GM06990 (cell line): ENCODE data around the gene INPP5A.

Experiments
- DNase-seq: peaks from one replicate; pipeline ENCODE4 v3.0.0-alpha.2; 2011; ENCODE audit not compliant: insufficient read length; ENCODE audit errors: extremely low read depth
- H3K27me3 ChIP-seq: replicated peaks from 2 replicates; pipeline ENCODE4 v1.6.0; 2011; ENCODE audit warnings: low read length; ENCODE audit not compliant: control insufficient read depth, insufficient read depth
- H3K36me3 ChIP-seq: 2 replicates; pipeline ENCODE4 v1.5.1; 2011; ENCODE audit warnings: low read length; ENCODE audit not compliant: control insufficient read depth, insufficient read depth
- H3K4me3 ChIP-seq: replicated peaks from 2 replicates; pipeline ENCODE4 v1.5.1; 2011; ENCODE audit warnings: low read depth, mild to moderate bottlenecking, control low read depth, low read length
- CTCF ChIP-seq: IDR thresholded peaks from 2 replicates; pipeline ENCODE4 v1.5.1; 2011; ENCODE audit warnings: low read length, control low read depth, mild to moderate bottlenecking, inconsistent platforms; ENCODE audit not compliant: insufficient read depth, poor library complexity, severe bottlenecking

INPP5A gene

GRCh38 chr10:132627666-132628531 is 90.3 kb downstream of the INPP5A start:
- Histone ChIP-seq H3K4me3 (no peak overlapping the region), H3K36me3 (no peaks in the 10 kb centered on the region), H3K27me3 (no peaks in the 10 kb centered on the region; the same call in 1 of the 2 replicates)
- DNase-seq = no peak
- TF ChIP-seq CTCF = no peak

GRCh38 chr10:132628966-132629900 is 91.6 kb downstream of the INPP5A start:
- no peak for DNase-seq
- no peak for TF ChIP-seq CTCF

DNA sequence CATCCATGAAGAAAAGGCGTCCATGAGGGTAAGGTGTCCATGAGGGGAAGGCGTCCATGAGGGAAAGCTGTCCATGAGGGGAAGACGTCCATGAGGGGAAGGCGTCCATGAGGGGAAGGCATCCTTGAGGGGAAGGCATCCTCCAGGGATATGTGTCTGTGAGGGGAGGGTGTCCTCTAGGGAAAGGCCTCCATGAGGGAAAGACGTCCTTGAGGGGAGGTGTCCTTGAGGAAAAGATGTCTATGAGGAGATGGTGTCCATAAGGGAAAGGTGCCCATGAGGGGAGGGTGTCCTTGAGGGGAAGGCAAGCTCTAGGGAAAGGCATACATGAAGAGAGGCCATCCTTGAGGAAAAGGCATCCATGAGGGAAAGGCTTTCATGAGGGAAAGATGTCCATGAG is 92.6 kb downstream of the INPP5A start:
- Histone ChIP-seq H3K36me3 (no peaks in the 10 kb centered on the region), H3K4me3 (no peak overlapping the region), H3K27me3 (no peaks in the 10 kb centered on the region; the same call in 1 of the 2 replicates)
- no peak for DNase-seq
- no peak for TF ChIP-seq CTCF

More at GRCh38 chr10:132628966-132629900, 91.6 kb downstream of the INPP5A start:
- Histone ChIP-seq H3K4me3 (no peak overlapping the region), H3K36me3 (no peaks in the 10 kb centered on the region), H3K27me3 (no peaks in the 10 kb centered on the region; the same call in 1 of the 2 replicates)

GRCh38 chr10:132630666-132631337 is 93.2 kb downstream of the INPP5A start:
- Histone ChIP-seq H3K36me3 (no peaks in the 10 kb centered on the region), H3K4me3 (no peak overlapping the region), H3K27me3 (no peaks in the 10 kb centered on the region; the same call in 1 of the 2 replicates)
- TF ChIP-seq CTCF = no peak
- DNase-seq = no peak

GRCh38 chr10:132631338-132631735 is 93.8 kb downstream of the INPP5A start:
- DNase-seq = no peak
- TF ChIP-seq CTCF = no peak
- Histone ChIP-seq H3K27me3 (no peaks in the 10 kb centered on the region; the same call in 1 of the 2 replicates), H3K36me3 (no peaks in the 10 kb centered on the region), H3K4me3 (no peak overlapping the region)
